ENCODE measurements around the gene ADARB1. TPM values are rescaled to one million over a fixed set of nuclear protein-coding genes. Genes with fewer than 3 reads are reported as not detected.

The ADARB1 gene
- polyA plus RNA-seq, 5 donors, result 19.8 to 42.0 (median 27.7) TPM

DNA sequence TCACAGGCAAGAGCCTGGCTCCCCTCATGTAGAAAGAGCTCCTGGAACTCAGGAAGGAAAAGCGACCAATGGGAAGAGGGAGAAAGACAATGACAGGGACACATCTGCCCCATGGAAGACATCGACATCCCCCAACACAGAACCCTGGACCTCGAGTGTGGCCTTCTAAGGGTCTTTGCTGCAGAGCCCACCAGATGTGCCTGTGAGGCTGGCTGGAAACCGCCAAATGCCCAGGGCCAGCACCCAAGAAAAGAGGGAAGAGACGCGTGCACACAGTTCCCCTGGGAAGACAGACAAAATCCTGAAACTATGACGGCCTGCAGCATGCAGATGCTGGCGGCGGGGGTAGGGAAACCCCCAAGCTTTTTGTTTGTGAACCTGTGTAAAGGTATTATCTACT, 36.4 kb upstream of the ADARB1 start:
- no peak for DNase-seq

DNA sequence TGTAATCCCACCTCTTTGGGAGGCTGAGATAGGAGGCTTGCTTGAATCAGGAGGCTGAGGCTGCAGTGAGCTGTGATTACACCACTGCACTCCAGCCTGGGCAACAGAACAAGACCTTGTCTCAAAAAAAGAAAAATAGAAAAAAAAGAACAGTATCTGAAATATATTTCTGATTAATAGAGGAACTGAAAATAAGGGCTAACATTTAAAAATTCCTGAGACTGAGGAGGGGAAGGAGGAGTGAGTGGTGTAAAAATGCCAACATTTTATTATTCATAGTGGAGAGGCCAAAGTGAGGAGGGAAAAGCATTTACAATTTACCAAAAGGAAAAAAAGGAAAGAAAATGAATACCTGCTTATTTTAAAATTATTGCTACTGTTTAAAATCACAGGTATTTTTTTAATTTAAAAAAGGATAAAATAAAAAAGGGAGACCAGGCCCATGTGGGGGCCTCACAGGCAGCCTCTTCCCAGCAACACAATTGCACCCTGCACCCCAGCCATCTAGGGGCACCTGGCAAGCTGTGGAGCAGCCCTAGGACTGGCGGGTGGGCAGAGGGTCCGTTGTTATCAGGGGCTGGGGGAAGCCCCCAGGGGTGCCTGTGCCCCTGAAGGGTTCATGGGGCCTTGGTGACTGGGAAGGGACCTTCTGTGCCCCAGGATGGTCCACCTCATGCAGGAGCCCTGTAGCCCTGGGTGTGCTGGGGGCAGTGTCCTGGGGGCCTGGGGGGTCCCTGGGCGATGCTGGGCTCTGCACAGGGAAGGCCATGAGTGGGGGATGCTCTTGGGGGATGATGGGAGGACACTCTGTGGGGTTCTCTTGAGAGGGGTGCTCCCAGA, 34.8 kb upstream of the ADARB1 start:
- no peak for DNase-seq

DNA sequence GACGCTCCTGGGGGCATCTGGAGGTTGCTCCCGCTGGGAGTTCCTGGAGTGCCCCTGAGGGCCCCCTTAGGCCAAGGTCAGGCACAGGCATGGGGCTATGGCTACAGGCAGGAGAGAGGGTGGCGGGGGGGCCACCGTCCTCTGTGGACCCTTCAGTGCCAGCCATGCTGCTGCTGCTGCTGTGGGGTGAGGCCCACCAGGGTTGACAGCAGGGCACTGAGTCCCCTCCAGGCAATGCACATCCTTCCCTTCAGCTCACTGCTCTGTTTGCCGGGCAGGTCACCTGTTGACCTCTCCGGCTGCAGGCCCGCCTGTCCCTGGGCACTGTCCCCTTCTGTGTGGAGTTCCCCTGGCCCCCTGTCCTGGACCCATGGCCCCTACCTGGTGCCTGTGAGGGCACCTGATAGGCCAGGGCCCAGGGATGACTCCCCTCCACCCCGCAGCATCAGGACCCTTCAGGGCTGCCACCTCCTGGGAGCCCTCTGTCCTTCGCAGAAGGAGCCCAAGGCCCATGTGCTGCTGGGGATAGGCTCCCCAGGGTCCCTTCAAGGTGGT, 34.1 kb upstream of the ADARB1 start:
- DNase-seq, result no peak

DNA sequence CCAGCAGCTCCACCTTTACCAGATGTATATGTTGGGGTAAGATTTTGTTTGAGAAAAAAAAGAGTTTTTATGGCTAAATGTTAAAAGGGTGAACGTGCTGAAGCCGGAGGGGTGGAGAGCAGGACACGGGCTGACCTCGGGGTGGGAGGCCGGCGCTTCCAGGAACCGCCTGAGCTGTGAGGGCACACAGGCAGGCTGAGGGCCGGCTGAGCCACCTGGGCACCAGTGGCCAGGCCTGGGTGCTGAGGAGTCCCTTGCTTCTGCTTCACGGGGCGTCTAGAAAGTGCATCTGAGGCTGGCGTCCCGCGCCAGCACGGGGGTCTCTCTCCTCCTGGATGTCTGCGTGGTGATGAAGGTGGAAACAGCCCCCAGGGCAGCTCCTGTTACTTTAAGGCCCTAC, 33.6 kb upstream of the ADARB1 start:
- no peak for DNase-seq

DNA sequence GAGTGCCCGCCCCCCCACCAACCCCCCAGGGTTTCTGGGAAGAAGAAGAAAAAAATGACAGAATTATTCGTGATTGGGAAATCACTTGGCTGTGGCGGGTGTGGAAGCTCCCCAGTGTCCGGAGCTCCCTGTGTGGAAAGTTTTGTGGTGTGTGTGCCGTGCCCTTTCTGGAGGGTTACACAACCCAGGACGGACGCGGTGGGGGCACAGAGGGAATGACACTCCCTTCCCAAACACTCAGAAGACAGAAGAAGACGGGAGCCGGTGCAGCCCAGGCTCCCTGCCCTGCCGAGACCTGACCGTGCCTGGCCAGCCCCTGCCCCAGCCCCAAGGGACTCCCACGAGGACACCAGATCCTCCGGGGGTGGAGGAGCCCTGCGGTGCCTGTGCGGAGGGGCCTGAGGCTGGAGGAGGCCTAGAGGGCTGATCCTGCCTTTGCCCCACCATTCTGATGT, 33.0 kb upstream of the ADARB1 start:
- peak; percentile 75 to 81 for DNase-seq

DNA sequence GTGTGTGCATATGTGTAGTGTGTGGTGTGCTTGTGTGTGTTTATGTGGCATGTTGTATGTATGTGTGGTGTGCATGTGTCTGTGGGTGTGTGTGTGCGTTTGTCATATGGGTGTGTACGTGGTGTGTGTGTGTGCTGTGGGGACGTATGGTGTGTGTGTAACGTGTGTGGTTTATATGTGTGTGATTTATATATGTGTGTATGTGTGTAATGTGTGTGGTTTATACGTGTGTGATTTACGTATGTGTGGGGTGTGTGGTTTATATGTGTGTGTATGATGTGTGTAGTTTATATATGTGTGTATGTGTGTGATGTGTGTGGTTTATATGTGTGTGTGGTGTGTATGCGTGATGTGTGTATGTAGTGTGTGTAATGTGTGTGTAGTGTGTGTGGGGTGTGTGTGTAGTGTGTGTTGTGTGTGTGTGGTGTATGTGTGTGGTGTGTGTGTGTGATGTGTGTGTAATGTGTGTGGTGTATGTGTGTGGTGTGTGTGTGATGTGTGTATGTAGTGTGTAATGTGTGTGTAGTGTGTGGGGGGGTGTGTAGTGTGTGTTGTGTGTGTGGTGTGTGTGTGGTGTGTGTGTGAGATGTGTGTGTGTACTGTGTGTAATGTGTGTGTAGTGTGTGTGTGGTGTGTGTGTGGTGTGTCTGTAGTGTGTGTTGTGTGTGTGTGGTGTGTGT, 32.3 kb upstream of the ADARB1 start:
- DNase-seq, result no peak

DNA sequence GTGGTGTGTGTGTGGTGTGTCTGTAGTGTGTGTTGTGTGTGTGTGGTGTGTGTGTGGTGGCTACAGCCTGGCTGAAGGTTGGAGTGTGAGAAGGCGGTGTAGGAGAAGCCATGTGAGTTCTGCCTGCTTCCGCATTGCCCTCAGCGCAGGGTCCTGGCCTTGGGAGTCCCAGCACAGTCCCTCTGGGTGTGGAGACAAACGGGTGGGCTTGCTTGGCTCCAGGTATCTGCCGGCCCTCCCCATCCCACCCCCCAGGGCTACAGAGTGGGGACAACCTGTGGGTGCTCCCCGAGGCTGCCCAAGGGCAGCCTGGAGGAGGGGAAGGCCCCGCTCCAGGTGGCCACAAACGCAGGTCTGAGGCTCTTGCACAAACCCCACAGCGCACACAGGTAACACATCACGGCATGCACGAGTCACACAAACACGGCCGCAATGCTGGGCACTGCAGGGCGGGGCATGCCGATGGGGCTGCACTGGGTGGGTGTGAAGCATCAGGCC, 31.7 kb upstream of the ADARB1 start:
- DNase-seq, result no peak

DNA sequence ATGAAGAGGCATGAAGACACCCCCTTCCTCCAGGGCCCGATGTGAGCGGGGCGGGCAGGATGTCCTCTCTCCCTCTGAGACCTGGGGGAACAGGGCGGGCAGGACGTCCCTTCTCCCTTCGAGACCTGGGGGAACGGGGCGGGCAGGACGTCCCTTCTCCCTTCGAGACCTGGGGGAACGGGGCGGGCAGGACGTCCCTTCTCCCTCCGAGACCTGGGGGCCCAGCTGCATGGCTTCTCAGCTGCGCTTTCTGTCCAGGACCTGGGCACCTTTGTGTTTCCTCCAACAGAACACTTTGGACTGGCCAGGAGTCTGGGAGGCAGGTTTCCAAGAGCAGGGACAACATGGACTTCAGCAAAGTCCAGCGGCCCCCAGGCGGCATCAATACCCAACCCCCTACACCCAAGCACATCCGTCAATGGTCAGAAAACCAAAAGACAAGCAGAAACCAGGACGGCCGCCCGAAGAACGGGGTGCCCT, 30.8 kb upstream of the ADARB1 start:
- no peak for DNase-seq

DNA sequence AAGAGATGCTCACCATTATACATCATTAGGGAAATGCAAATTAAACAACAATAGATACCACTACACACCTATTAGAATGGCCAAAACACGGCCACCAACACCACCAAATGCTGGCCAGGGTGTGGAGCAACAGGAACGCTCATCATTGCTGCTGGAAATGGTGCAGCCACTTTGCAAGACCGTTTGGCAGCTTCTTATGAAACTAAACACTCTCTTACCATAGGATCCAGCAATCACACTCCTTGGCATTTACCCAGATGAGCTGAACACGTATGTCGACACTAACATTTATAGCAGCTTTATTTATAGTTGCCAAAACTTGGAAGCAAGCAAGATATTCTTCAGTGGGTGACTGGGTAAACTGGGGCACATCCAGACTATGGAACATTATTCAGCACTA, 28.9 kb upstream of the ADARB1 start:
- DNase-seq, result no peak

DNA sequence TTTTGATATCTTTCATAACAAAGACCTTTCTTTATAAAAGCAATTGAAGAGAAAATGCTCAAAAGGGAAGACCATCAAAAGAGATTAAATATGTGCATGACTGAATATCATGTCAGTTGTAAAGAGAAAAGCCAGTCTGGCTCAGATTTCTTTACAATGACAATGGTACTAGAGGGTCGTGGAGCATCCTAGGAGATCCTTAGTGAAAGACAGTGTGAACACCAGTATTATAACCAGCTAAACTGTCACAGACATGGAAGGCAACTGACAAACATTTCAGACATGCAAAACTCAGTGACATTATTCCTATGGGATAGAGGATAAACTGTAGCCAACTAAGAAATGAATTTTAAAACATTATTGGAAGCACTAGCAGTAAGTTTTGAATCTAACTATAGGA, 27.1 kb upstream of the ADARB1 start:
- no peak for DNase-seq

DNA sequence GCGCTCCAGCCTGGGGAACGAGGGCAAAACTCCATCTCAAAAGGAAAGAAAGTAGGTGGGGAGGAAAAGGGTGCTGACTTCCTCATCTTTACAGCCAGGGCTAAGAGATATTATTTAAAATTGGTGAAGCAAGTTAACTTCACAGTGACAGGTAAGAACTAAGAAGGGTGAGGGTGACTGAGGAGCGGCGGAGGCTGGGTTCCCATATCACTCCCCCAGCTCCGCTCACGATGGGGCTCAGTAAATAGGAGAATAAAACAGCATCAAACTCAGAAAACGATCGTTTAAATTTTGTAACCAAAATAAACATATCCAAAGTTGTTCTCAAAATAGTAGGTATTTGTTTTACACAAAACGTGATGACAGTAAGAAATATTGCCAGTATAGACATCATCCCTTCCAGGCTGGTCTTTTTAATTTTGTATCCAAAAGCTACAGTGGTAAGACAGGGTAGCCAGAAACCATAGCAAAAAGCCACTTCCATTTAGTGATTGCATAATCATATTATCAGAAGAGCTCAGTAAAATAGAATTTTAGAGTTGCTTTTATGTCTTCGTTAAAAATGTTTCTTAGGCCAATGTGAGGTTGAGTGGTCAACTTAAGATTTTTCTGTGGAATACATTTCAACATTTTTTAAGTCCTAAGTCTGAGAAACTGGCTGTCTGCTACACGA, 26.2 kb upstream of the ADARB1 start:
- no peak for DNase-seq

DNA sequence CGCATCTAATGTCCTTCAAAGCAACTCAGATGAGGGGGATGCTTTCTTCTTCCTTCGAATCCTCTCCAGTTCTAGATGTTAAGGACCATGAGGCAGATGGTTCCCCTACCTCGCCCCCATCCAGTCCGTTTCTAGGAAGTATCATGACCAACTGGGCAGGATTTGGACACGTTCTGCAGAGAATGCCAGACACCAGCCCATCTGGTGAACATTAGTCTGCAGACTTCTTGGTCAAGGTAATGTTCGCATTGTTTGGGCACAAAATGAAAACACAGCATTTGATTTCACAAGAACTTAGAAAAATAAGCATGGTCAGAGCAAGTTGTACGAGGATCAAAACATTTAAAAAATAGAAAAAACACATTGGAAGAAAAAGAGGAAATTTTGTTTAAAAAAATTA, 25.4 kb upstream of the ADARB1 start:
- DNase-seq, result no peak

DNA sequence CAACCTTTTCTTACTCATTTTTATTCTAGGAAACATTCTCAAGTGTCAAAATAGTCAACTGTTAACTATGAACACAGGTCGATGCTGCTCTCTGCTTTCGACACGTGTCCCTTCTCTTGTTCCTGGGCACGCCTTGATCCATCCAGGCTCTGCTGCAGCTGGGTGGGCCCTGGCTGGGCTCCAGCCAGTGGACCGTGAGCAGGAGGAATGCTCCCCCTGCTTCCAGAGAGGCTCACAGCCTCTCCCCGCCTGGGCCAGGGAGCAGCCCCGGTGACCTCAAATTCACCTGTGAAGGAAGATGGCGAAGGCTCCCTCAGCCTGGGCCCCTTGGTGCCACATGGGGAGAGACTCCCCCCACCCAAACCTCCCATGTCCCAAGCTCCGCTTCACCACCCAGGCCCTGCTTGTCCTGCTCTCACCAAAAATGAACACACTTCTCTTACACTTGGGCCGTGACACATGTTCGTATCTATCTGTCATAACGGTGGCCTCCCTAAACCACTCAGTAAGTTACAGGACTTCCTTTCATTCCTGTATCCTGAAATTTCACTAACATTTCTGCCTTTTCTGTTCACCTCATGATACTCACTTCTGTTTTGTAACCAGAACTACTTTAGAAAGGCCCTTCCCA, 24.6 kb upstream of the ADARB1 start:
- no peak for DNase-seq

DNA sequence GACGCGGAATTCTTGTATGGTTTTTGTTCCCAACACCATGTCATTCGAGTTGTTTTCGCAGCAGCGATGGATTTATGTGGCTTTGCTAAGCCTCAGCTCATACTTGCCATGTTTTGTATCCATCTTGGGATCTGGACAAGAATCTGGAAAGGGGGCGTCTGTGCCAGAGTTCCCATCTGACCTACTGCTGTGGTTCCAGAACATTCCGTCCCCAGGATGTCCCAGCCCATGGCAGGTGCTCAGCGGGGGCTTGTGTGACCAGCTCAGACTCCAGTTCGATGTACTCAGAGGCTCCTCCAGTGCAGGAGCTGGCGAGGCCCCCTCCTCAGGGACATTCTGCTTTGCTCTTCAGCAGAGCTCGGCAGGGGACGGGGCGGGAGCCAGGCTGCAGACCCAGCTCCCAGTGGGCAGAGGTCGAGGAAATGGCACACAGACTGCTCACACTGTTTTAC, 24.0 kb upstream of the ADARB1 start:
- DNase-seq, result no peak

DNA sequence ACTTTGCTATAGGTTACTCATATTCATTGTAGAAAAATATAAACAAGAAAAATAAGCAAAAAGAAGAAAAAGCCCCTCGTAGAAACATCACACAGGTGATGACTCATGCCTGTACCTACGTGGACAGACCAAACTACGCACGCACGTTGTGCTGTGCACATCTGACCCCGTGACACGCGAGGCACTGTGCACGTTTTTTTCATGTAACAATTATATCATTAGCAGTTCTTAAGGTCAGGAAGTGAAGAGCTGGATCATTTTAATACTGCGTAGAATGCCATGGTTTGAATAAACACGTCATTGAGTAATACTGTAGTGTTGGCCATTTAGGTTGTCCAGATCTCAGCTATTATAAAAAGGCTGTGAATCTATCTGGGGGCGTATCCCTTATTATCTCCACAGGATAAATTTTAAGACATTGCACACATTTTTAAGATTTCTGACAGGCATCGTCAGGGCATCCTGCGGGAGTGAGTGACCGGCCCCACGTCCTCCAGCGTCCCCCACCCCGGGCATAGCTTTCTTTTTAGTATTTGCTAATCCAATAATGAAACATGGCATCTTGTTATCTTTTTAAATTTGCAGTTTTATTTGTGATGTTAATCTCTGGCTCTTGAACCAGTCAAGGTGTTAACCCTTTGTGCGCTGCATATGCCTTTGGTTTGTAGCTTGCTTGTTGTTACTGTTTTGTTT, 23.4 kb upstream of the ADARB1 start:
- no peak for DNase-seq

DNA sequence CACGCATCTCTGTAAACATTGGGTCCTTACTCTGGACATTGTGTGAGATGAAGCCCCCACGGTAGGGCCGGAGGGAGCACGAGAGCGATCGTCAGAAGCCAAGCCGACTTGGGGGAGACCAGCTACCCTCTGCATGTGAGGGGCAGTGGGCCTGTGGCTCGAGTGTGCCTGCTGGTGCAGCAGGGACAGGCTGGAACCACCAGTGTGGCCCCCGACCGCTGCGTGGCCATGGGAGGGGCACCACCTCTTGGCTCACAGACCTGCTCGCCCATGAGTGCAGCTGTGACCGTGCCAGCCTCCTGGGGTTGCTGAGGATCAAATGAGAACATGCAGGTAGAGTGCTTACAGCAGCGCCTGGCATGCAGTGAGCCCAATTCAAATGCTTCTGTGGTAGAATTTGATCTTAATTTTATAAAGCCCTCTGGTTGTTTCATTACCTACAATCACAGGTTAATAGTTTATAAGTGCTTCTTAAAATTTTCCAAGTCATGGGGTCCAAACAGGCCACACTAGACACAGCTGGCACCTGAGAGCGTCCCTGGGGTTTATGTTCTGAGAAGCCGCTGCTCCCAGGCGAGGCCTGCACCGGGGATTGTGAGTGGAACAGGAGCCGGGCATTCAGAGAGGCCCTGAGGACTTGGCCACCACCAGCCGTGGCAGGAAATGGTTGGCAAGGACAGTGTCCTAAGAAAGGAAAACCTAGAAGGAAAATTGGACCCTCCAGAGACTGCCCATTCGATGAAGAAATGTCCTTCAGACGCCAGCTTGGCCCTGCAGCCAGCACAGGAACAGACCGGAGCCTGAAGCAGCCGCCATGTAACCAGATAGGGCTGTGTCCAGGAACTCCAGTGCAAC, 22.6 kb upstream of the ADARB1 start:
- no peak for DNase-seq

DNA sequence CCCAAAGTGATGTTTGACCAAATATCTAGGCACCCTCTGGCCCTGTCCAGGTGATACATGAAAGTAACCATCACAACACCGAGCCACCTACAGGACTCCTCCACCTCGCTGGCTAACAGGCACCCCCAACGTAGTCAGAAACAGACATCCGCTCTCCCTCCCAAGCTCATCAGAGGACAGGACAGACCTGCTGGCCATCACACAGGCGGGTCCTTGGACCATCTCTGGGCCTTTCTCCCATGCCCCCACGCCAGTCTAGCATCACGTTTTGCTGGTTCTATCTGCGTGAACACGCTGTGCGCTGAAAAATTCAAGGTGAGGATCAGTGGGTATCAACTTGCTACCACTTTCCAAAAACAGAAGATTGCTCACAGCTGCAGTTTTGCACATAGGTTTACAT, 21.4 kb upstream of the ADARB1 start:
- no peak for DNase-seq

DNA sequence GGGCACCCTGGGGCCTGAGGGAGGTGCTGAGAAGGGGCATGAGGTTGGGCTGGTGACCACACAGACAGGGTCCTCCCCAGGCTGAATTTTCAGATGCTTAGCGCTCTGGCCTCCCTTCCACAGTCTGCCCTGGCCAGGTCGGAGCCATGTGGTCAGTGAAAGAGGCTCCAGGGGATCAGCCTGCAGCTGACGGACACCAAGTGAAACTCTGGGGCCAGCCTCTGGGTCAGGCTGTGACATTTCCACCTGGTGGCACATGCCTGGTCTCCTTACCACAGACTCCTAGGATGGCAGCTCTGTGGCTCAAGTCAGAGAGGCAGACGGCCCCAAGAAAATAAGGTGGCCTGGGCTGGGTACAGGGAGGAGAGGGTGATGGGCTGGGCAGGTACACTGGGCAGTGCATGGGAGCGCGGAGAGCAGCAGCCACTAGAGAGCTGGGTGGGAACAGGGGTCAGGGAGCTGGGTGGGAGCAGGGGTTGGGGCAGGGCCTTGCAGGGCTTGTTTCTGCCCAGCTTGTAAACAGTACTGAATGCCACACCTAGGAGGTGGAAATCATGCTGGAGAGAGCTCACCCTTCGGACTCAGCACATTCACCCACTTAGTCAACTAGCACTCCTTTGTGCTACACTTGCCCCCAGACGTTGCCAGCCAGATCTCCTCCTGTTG, 20.7 kb upstream of the ADARB1 start:
- DNase-seq, result no peak

DNA sequence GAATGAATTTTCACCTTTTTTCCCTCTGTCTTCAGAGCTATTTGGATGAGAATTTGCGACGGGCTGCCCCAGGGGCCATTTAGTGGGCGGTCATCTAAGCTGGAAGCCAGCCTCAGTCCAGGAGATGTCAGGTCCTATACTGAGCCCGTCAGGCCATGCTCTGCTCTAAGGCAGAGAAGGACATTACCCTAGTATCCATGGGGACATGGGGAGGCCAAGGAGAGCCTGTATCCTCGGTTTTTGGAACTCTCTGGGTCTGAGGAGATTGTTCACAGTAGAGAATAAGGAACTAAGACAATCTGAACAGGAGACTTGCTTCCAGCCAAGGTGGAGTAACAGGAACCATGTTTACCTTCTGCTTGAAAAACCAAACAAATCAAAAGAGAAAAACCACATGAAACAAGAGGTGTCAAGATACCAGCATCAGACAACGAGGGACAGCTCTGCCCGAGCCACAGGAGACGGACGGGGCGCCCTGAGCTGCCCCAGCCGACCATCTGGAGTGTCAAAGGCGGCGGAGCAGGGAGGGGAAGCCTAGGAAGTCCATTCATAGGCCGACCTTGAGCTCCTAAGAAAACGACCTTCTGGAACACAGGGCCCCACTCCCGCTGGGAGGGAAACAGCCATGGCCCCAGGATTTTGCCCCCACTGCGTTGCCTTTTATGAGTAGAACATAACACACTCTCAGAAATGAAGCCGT, 20.0 kb upstream of the ADARB1 start:
- DNase-seq, result no peak
